ENCODE data around the gene TEX52.

The TEX52 gene

GRCh38 chr12:2857021-2857431 lies at the start of gene TEX52:
TEX52 (minus strand) TSS chr12:2857039; CDS start chr12:2857026, 13 bp downstream.
- Histone ChIP-seq H3K9me3 (ENCODE audit: control insufficient read depth, insufficient read depth, low read length) (no peaks in the 10 kb centered on the region), H3K9ac (ENCODE audit: low read depth, low read length) (no peak within 1 kb of the TSS), H3K36me3 (ENCODE audit: insufficient read depth, low read length) (peaks cover 15% of the 10 kb centered on the region), H3K4me1 (ENCODE audit: insufficient read depth, low read length) (no peaks in the 10 kb centered on the region)

GRCh38 chr12:2904260-2904659 lies 47.4 kb upstream of the TEX52 start:
- H3K9ac ChIP-seq (ENCODE audit: low read depth, low read length), result no peak overlapping the region
- H3K4me1 ChIP-seq (ENCODE audit: insufficient read depth, low read length), result peaks cover 10% of the 10 kb centered on the region
- H3K9me3 ChIP-seq (ENCODE audit: control insufficient read depth, insufficient read depth, low read length), result no peaks in the 10 kb centered on the region
- H3K36me3 ChIP-seq (ENCODE audit: insufficient read depth, low read length), result no peaks in the 10 kb centered on the region

- Histone ChIP-seq H3K4me1 (ENCODE audit: insufficient read depth, low read length) (peaks cover 7% of the 10 kb centered on the region; the same call in 1 of the 2 replicates), H3K36me3 (ENCODE audit: insufficient read depth, low read length) (no peaks in the 10 kb centered on the region), H3K9me3 (ENCODE audit: control insufficient read depth, insufficient read depth, low read length) (no peaks in the 10 kb centered on the region), H3K9ac (ENCODE audit: low read depth, low read length) (no peak overlapping the region)
Measured at GRCh38 chr12:2902272-2902880, 45.5 kb upstream of the TEX52 start.

DNA sequence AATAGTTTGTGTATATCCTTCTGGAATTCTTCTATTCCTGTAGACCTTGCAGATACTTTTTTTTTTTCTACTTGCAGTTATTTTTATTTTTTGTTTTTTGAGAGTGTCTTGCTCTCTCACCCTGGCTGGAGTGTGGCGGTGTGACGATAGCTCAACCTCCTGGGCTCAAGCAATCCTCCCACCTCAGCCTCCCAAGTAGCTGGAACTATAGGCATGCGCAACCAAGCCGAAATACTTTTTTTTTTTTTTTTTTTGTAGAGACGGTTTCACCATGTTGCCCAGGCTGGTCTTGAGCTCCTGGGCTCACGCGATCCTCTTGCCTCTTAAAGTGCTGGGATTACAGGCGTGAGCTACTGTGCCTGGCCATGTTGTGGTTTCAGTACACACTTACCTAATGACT lies 43.8 kb upstream of the TEX52 start:
- Histone ChIP-seq H3K9ac (ENCODE audit: low read depth, low read length) (no peak overlapping the region), H3K9me3 (ENCODE audit: control insufficient read depth, insufficient read depth, low read length) (no peaks in the 10 kb centered on the region), H3K4me1 (ENCODE audit: insufficient read depth, low read length) (peaks cover 7% of the 10 kb centered on the region; the same call in 1 of the 2 replicates), H3K36me3 (ENCODE audit: insufficient read depth, low read length) (no peaks in the 10 kb centered on the region)

- Histone ChIP-seq H3K9me3 (ENCODE audit: control insufficient read depth, insufficient read depth, low read length) (no peaks in the 10 kb centered on the region), H3K36me3 (ENCODE audit: insufficient read depth, low read length) (no peaks in the 10 kb centered on the region), H3K4me1 (ENCODE audit: insufficient read depth, low read length) (peaks cover 10% of the 10 kb centered on the region; the same call in 1 of the 2 replicates), H3K9ac (ENCODE audit: low read depth, low read length) (no peak overlapping the region)
Measured at GRCh38 chr12:2897418-2897817, 40.6 kb upstream of the TEX52 start.

- peaks cover 3% of the 10 kb centered on the region; the same call in 1 of the 2 replicates for H3K4me1 ChIP-seq (ENCODE audit: insufficient read depth, low read length)
- H3K9ac ChIP-seq (ENCODE audit: low read depth, low read length), result no peak overlapping the region
- no peaks in the 10 kb centered on the region for H3K36me3 ChIP-seq (ENCODE audit: insufficient read depth, low read length)
- H3K9me3 ChIP-seq (ENCODE audit: control insufficient read depth, insufficient read depth, low read length), result no peaks in the 10 kb centered on the region
Measured at GRCh38 chr12:2895511-2895910, 38.7 kb upstream of the TEX52 start.

DNA sequence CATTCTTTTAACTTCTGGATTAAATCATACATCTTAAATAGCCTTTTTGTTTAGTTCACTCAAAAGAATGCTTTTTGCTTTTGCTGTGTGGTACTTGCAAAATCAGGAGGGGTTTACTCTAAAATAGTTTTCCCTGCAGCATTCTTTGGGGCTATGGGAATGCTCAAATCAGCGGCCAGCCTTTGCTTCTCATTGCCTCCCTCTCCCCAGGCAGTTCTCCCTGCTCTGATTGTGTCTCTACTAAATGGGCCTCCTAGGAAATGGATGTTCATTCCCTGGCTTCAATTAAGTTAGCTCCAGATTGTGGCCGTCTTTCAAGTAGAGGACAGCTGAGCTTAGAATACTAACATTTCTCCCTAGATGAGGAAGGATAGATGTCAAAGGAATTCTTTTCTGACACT lies 38.2 kb upstream of the TEX52 start:
- Histone ChIP-seq H3K4me1 (ENCODE audit: insufficient read depth, low read length) (peaks cover 3% of the 10 kb centered on the region; the same call in 1 of the 2 replicates), H3K9me3 (ENCODE audit: control insufficient read depth, insufficient read depth, low read length) (no peaks in the 10 kb centered on the region), H3K9ac (ENCODE audit: low read depth, low read length) (no peak overlapping the region), H3K36me3 (ENCODE audit: insufficient read depth, low read length) (no peaks in the 10 kb centered on the region)

DNA sequence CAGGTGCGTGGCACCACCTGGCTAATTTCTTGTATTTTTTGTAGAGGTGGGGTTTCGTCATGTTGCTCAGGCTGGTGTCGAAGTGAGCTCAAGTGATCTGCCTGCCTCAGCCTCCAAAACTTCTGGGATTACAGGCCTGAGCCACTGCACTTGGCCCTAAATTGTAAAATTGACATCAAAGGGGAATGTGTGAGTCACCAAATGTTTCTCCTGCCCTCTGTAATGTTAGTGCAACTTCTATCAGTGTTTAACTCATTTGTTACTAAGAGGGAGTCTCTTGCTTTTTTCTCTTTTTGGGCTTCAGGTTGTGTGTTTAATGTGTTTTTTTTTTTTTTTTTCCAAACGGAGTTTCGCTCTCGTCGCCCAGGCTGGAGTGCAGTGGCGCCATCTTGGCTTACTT lies 36.2 kb upstream of the TEX52 start:
- no peaks in the 10 kb centered on the region for H3K9me3 ChIP-seq (ENCODE audit: control insufficient read depth, insufficient read depth, low read length)
- peaks cover 3% of the 10 kb centered on the region; the same call in 1 of the 2 replicates for H3K4me1 ChIP-seq (ENCODE audit: insufficient read depth, low read length)
- H3K9ac ChIP-seq (ENCODE audit: low read depth, low read length), result no peak overlapping the region
- H3K36me3 ChIP-seq (ENCODE audit: insufficient read depth, low read length), result peaks cover 7% of the 10 kb centered on the region; the same call in 1 of the 2 replicates

GRCh38 chr12:2892246-2892645 lies 35.4 kb upstream of the TEX52 start:
- H3K9me3 ChIP-seq (ENCODE audit: control insufficient read depth, insufficient read depth, low read length), result no peaks in the 10 kb centered on the region
- H3K9ac ChIP-seq (ENCODE audit: low read depth, low read length), result no peak overlapping the region
- H3K4me1 ChIP-seq (ENCODE audit: insufficient read depth, low read length), result peaks cover 3% of the 10 kb centered on the region; the same call in 1 of the 2 replicates
- peaks cover 7% of the 10 kb centered on the region; the same call in 1 of the 2 replicates for H3K36me3 ChIP-seq (ENCODE audit: insufficient read depth, low read length)

DNA sequence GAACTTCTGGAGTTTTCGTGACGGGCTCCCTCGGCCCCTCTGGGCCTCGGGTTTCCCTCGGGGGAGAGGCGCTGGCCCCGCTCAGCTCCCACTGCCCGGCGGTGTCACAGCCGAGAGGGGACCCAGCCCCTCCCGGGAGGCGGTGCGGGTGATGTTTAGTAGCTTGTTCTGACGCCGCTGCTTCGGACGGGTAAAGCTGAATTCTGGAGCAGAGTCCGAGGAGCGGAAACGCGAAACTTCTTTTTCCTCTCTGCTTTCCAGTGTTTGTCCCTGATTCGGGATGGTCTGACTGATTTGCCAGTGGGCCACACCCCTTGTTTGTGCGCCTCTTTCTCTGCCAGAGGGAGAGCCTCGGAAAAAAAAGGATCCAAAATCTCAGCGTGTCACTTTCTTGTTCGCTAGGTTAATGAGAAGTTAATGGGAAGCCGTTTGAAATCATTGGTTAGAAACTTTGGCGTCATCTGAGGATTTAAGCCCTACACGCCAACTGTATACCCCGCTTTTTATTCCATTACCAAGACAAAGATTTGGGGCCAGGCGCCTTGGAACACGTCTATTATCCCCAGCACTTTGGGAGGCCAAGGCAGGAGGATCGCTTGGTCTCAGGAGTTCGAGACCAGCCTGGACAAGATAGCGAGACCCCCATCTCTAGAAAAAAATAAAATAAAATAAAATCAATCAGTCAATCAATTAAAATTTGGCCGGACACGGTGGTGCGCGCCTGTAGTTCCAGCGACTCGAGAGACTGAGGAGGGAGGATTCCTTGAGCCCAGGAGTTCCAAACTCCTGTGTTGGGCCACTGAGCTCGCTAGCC lies 34.6 kb upstream of the TEX52 start:
- Histone ChIP-seq H3K9ac (ENCODE audit: low read depth, low read length) (peak overlapping the region; percentile 94), H3K9me3 (ENCODE audit: control insufficient read depth, insufficient read depth, low read length) (no peaks in the 10 kb centered on the region)

DNA sequence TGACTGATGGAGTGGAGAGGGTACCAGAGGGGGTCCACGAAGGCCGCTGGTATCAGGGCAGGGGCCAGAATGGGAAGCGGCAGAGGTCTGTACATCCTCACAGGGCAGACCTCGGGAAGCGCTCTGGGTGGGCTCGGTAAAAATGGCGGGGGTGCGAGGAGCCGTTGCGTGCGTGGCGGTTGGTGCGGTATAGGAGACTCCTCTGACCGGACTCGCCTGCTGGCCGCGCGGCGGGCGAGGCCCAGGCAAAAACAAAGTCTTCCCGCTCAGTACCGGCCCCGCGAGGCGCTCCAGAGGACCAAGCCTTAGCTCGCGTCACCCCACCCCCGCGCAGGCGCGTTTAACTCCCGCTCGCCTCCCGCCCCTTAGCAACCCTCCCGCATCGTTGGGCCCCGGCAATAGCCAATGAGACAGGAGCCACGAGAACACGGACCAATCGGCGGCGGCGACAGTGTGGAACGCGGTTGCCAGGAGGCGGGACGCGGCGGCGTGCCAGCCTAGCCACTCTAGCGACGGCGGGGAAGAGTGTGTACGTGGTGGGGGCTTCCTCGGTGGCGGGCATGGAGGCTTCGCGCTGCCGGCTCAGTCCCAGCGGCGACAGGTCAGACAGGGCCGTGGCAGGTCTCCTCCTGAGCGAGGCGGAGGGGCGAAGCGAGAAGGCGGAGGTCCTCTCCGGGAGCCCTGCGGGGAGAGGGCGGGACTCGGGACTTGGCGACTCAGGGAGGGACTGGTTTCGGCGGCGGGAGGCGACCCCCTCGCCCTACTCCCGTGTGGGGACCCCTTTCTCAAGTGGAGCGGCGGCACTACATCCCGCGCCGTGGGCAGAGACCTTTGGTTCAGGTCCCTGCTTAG lies 33.8 kb upstream of the TEX52 start, which contains the start of gene TULP3:
Gene TULP3, plus strand, starts transcription at position 504 of the 852 bp plus-strand sequence. Its CDS starts 57 bp downstream, at position 561.
- H3K36me3 ChIP-seq (ENCODE audit: insufficient read depth, low read length), result peaks cover 19% of the 10 kb centered on the region
- peaks cover 3% of the 10 kb centered on the region; the same call in 1 of the 2 replicates for H3K4me1 ChIP-seq (ENCODE audit: insufficient read depth, low read length)
- peak within 1 kb of the TSS; percentile 94 for H3K9ac ChIP-seq (ENCODE audit: low read depth, low read length)

More for the DNA sequence above, 34.6 kb upstream of the TEX52 start:
- Histone ChIP-seq H3K36me3 (ENCODE audit: insufficient read depth, low read length) (peaks cover 11% of the 10 kb centered on the region; the same call in 1 of the 2 replicates), H3K4me1 (ENCODE audit: insufficient read depth, low read length) (peaks cover 3% of the 10 kb centered on the region; the same call in 1 of the 2 replicates)

DNA sequence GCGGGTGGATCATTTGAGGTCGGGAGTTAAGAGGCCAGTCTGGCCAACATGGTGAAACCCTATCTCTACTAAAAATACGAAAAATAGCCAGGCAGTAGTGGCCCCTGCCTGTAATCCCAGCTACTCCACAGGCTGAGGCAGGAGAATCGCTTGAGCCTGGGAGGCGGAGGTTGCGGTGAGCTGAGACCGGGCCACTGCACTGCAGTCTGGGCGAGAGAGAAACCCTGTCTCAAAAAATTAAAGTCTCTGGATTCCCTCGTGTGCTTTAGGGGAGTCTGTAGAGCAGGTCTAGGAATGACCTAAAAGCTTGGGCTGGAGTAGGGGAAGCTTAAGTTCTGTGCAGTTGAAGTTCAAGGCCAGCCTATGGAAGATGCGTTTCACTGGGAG lies 33.2 kb upstream of the TEX52 start:
- peak overlapping the region; percentile 94 for H3K9ac ChIP-seq (ENCODE audit: low read depth, low read length)
- peaks cover 19% of the 10 kb centered on the region for H3K36me3 ChIP-seq (ENCODE audit: insufficient read depth, low read length)
- peaks cover 4% of the 10 kb centered on the region for H3K4me1 ChIP-seq (ENCODE audit: insufficient read depth, low read length)
- H3K9me3 ChIP-seq (ENCODE audit: control insufficient read depth, insufficient read depth, low read length), result no peaks in the 10 kb centered on the region

More for the DNA sequence above, 33.8 kb upstream of the TEX52 start, which contains the start of gene TULP3:
- H3K9me3 ChIP-seq (ENCODE audit: control insufficient read depth, insufficient read depth, low read length), result no peaks in the 10 kb centered on the region

- Histone ChIP-seq H3K4me1 (ENCODE audit: insufficient read depth, low read length) (peaks cover 5% of the 10 kb centered on the region), H3K9ac (ENCODE audit: low read depth, low read length) (no peak overlapping the region), H3K9me3 (ENCODE audit: control insufficient read depth, insufficient read depth, low read length) (no peaks in the 10 kb centered on the region), H3K36me3 (ENCODE audit: insufficient read depth, low read length) (peaks cover 19% of the 10 kb centered on the region)
Measured at GRCh38 chr12:2886768-2887450, 30.1 kb upstream of the TEX52 start.
